HG02610 (cell line): Measurements from ENCODE around the gene IPO11.
A peak's percentile ranks its signal among the peaks of the same experiment; 100 is the strongest.
"Not testable (repeated sequence)": the region's sequence is repeated elsewhere in the genome, so short reads cannot be mapped to it uniquely, and the experiment has no call there.

Source experiments
- ATAC-seq: cut with Tn5 transposase; IDR thresholded peaks from one replicate; pipeline ENCODE4 v1.9.1; 2021; ENCODE audit warnings: mild to moderate bottlenecking, moderate library complexity; ENCODE audit not compliant: unreplicated experiment

IPO11 gene

DNA sequence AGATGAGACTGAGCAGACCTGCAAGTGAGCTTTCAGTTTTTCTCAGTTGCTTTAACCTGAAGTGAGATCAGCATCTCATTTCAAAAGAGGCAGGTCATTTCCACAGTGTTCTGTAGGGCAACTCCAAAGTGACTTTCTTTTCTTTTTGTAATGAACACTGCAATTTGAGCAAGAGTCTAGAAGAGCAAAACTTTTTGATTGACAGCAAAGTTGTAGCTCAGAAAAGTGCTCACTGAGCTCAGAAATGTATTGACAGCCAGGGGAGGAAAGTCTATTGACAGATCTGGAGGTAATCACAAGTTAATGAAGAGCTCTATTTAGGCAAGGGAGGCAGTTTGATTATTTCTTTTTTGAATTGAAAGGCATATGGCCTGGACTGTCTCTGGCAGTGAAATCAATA, 220.7 kb downstream of the IPO11 start:
- no peak for ATAC-seq

DNA sequence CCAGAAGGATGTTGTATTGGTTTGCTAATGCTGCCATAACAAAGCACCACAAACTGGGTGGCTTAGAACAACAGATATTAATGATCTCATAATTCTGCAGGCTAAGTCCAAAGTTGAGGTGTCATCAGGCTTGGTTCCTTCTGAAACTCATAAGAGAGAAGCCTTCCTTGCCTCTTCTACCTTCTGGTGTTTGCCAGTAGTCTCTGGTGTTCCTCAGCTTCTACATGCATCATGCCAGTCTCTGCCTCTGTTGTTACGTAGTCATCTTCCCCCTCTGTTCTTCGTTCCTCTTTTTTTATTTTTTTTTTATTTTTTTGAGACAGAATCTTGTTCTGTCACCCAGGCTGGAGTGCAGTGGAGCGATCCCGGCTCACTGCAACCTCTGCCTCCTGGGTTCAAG, 227.9 kb downstream of the IPO11 start:
- ATAC-seq = peak; percentile 45

DNA sequence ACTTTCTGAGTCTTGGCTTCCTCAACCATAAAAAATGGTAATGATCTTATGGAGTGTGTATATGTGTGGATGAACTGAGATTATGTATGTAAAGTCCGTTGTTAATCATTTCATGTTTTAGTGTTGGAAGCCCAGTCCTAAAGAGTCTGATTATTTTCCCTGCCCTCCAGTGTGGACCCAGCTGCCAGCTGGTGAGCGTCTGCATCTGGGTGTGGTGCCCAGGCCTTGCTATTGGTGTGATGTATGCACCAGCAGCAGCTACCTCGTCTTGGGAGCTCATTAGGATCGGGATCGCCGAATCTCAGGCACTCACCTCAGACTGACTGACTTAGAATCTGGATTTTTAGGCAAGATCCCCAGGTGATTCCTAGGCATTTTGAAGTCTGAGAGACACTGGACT, 229.9 kb downstream of the IPO11 start:
- no peak for ATAC-seq

DNA sequence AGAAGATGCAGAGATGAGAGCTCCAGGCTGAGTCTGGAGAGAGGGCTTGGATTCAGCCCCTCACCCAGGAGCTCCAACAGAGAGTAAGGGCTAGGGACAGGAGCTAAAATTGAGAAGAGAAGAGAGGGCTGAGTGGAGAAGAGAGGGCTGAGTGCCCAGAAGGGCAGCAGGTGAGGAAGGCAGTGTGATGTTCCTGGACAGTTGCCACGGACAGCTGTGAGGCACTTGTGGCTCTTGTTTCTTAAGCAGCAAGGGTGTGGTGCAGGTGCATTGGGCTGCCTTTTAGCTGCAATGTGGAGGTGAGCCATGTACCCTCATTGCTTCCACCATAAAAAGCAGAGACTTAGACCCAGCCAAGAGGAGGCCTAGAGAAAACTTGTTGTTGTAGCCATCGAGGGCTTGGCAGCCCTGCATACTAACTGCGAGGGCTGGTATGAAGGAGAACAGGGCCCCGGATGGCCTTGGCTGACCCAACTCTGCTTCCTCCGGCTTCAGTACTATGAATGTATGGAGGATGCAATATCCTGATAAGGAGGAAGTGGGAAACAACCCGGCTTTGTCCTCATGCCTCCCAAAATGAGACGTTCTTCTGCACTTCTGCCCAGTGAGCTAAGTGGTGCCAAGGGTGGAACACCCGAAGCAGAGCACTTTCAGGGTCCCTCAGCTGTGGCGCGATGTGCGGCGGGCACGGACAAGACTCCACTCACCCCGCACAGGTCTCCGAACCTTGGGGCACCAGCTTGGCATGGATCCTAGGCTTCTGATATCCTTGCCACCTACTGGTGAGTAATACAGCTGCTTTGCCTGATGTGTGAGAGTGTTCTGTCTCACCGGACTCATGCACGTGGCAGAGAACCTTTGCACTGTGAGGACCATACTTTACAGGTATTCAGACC, 231.2 kb downstream of the IPO11 start:
- ATAC-seq = no peak

DNA sequence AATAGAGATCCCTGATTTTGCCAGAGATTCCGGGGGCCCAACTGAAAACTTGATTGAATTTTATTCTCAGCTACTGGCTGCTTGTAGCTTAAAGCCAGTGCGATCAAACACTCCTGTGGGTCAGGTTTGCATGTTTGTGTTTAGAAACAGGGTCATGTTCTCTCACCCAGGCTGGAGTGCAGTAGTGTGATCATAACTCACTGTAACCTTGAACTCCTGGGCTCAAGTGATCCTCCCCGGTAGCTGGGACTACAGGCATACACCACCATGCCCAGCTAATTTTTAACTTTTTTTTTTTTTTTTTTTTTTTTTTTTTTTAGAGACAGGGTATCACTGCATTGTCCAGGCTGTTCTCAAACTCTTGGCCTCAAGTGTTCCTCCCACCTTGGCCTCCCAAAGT, 232.7 kb downstream of the IPO11 start:
- ATAC-seq = no peak

DNA sequence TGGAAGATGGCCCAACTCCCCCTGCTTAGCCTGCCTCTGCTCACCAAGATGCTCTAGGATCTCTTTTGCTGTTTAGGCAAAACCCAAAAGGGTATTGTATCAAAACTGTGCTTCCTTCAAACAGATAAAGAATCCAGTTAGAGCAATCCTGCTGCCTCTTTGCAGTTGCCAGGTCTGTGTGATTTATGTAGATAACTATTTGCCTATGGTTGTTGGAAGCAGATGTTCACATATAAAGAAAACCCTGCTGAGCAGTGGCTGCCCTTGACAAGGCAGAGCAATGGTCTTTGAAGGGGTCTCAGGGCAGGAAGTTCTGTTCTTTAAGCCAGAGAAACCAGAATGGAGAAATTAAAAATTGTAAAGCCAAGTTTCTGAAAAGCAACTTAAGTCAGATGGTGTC, 234.7 kb downstream of the IPO11 start:
- ATAC-seq = no peak

DNA sequence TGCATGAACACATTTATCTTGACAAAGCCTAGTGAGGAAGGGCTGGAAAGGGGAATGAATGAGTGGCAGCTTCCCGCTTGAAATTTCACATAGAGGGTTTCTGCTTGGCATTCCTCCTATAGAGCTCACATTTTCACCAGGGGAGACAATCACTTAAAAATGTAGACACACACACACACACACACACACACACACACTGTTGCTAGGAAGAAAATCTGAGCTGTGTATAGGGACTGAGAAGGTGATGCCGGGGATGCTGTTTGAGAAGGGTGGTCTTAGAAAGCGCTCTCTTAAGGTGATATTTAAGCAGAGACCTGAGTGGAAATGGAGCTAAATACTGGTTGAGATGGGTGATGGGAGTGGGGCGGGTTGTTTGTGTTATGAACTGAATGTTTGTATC, 236.5 kb downstream of the IPO11 start:
- no peak for ATAC-seq

DNA sequence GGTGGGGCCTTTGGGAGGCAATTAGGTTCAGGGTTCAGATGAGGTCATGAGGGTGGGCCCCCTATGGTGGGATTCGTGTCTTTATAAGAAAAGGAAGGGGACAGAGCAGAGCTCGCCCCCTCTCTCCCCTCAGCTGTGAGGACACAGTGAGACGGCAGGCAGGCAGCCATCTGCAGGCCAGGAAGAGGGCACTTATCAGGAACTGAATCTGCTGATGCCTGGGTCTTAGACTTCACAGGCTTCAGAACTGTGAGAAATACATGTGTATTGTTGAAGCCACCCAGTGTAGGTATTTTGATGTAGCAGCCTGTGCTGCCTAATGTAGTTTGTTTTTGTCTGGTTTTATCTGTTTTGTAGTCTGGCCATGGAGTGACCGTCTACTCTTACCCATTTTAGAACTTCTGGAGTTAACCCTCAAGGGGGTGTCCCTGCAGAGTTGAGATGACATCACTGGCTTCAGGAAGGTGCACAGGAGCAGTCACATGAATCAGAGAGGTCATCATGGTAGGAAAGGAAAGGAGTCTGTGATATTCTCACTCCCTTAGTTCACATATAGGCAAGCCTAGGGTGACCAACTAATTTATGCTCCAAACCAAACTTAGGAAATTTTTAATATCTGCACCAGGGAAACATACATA, 237.0 kb downstream of the IPO11 start:
- ATAC-seq = no peak

DNA sequence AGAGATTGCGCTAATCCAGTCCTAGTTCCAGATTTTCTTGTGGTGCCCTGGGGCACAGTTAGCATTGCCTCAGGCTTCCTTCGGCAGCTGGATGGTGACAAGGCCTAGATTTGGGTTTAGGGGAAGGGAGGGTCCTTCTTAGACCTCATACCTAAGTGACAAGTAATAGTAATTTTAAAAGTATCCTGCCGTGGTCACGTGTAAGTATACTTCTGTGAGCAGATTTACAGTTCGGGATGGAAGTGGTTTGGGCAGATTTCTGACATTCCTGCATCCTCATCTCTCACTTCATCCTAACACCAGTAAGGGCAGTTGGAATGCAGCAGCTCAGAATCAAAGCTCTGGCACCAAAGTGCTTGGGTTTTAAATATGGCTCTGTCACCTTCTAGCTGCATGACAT, 237.6 kb downstream of the IPO11 start:
- no peak for ATAC-seq

DNA sequence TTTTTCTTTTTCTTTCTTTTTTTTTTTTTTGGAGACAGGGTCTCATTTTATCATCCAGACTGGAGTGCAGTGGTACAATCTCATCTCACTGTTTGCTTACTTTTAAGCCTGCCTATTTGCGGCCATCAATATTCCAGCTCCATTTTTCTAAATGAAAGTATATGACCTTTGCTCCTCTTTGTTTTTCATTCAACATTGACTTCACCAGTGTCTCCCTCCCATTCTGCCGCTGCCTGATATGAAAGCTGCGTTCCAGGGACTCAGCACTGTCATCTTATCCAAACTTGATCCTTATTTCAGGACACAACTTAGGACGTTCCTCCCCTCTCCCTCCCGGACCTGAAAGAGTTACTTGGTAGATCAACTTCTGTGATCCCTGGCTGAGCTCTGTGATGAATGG, 239.7 kb downstream of the IPO11 start:
- no peak for ATAC-seq

DNA sequence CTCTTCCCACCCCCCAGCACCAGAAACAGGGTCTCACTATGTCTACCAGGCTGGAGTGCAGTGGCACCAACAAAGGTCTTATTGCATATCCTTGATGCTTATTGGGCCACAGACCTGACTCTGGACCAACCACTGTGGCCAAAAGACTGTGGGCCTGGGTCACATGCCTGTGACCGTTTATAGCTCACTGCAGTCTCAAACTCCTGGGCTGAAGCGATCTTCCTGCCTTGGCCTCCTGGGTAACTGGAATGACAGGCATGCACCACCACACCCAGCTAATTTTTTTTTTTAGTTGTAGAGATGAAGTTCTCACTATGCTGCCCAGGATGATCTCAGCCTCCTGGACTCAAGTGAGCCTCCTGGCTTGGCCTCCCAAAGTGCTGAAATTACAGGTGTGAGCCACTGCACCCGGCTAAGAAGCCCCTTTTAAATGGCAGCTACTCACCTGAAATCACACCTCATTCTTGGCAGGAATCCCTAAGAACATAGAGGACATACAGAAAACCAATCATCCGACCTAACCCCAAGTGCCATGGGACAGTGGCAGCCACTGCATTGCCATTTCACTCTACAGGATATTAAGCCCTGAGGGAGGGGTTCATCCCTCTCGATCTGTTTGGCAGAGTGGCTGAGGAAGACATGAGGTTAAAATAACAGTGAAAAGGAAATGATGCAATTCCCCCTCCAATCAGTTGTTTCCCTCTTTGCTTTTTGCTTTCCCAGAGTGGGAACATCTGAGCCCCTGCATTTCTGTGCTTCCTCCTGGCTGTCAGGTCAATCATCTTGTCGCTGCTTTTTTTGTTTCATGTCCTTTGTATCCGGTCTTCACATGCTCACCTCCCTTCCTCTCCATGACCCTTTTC, 240.7 kb downstream of the IPO11 start:
- no peak for ATAC-seq

DNA sequence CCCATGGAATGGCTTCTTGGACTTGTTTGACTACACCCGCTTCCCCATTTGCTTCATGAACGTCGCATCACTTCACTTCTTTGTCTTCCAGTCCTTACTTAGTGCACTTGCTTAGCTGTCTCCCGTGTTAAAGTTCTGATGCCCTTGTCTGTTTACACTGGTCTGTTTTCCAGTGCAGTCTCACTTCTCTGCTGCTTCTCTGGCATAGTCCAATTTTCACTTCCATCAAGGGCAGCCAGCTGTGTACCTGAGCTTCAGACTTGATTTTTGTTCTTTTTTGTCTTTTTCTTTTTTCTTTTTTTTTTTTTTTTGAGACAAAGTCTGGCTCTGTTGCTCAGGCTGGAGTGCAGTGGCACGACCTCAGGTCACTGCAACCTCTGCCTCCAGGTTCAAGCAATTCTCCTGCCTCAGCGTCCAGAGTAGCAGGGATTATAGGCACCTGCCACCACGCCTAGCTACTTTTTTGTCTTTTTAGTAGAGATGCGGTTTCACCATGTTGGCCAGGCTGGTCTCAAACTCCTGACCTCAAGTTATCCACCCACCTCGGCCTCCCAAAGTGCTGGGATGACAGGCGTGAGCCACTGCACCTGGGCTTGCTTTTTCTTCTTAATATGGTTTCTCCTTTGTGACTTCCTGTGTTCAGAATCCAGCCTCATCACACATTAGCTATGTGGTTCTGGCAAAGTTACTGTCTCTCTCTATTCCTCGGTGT, 241.5 kb downstream of the IPO11 start:
- no peak for ATAC-seq

DNA sequence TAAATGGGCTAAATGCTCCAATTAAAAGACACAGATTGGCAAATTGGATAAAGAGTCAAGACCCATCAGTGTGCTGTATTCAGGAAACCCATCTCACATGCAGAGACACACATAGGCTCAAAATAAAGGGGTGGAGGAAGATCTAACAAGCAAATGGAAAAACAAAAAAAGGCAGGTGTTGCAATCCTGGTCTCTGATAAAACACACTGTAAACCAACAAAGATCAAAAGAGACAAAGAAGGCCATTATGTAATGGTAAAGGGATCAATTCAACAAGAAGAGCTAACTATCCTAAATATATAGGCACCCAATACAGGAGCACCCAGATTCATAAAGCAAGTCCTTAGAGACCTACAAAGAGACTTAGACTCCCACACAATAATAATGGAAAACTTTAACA, 245.2 kb downstream of the IPO11 start:
- not testable (repeated sequence) for ATAC-seq

DNA sequence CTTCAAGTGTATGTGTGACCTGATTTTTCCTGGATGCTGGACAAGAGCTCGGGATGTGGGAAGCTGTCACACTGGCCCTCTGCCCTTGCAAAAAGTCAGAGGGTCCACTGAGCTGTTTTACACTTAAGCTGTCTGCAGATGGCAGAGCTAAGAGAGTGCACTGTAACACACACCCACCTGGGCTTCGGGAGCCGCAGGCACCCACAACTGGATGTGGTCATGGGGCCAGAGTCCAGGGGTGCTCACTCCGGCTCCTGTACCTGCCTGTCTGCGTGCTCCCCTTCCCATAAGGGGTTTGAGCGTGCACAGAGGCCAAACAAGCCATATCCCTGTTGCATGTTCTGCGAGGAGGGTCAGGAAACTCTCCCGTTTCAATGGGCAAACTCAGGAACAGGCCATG, 248.6 kb downstream of the IPO11 start:
- ATAC-seq = no peak

DNA sequence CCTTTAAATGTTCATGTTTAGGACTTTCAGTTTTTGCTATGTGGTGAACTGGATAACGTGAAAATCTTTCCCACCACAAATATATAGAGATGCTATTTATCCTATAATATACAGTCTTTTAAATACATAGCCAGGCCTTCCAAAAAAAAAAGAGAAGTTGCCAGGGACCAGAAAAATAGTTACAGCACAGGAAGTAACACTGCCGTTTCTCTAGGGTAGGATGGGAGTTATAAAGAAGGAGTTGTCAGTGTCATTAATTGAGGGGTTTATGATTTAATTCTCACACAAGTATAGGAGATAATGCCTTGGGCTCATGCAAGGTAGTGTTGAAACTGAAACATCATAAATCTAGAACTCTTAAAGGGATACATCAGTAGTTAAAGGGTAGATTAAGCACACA, 250.0 kb downstream of the IPO11 start:
- no peak for ATAC-seq

DNA sequence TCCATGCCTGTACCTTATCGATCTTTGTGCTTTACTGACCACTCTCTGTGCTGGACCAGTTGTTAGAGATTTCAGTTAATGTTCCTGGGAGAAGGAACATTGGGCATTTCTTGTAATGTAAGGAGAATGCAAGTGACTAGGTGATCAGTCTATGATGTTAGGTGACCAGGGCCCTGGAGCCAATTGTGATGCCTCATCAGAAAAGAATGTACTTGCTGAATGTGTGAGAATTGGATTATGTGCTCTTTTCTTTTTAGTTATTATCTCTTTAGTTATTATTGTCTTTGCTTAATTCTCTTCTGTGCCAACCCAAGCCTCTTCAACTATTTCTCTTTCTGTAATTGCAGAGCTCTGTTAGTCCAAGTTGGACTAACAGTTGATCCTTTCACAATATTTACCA, 258.9 kb downstream of the IPO11 start:
- no peak for ATAC-seq

DNA sequence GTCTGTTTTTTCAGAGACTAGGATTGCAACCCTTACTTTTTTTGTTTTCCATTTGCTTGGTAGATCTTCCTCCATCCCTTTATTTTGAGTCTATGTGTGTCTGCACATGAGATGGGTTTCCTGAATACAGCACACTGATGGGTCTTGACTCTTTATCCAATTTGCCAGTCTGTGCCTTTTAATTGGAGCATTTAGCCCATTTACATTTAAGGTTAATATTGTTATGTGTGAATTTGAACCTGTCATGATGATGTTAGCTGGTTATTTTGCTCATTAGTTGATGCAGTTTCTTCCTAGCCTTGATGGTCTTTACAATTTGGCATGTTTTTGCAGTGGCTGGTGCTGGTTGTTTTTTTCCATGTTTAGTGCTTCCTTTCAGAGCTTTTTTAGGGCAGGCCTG, 264.0 kb downstream of the IPO11 start:
- ATAC-seq = not testable (repeated sequence)
